ENCODE results near the gene INPP4B.

INPP4B gene

DNA sequence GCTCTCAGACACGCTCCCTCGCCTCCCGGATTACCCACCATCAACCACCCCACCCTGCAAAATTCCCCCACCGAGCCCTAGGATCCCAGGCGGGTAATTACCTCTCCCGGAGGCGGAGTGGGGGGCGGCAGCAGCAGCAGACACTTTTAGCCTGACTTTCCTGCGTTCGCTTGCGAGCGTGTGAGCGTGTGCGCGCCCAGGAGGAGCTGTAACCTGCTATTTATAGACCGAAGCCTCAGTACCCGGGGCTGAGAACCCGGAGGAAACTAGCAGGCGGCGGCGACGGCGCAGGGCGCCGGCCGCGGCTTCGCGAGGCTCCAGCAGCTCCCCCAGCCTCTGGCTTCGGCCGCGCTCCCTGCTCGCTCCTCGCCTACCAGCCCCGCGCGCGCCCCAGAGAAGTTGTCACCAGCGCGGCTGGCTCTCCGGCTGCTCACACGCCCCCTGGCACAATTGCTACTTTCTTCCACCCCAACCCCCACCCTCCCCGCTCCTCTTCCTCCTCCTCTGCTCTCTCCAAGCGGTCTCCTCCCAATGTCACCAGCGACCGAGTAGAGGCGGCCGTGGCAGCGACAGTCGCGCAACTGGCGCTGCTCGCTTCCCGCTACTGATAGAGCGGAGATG lies at the start of gene INPP4B:
INPP4B (minus strand) TSS at position 194 of the 621 bp plus-strand sequence.
- DNase-seq: no peak

DNA sequence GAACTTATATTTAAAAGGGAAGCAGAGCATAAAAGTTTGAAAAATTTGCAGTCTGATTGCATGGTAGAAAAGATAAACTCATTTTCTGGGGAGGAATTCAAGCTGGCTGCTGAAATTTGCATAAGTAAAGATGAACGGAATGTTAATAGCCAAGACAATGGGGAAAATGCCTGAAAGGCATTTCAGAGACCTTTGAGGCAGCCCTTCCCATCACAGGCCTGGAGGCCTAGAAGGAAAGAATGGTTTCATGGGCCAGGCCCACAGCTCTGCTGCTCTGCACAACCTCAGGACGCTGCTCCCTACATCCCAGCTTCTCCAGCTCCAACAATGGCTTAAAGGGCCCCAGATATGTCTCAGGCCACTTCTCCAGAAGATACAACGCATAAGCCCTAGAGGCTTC lies 46.9 kb upstream of the INPP4B start:
- no peak for DNase-seq

DNA sequence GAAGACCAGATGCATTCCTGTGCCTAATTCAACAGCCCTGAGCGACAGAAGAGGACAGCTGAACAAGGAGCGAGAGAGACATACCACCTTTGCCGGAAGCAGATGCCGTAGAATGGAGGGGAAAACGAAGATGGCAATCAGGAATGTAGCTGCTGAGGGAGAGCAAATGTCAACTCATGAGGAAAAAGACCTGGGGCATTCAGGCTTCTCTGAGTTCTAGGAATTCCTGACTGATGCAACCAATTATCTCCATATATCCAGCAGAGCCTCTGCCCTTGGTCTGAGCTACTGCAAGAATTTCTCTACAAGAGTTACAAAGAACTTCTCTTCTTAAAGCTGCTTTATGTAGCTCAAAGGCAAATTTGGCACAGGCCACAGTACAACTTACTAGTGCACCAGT lies 40.5 kb upstream of the INPP4B start:
- DNase-seq: no peak

DNA sequence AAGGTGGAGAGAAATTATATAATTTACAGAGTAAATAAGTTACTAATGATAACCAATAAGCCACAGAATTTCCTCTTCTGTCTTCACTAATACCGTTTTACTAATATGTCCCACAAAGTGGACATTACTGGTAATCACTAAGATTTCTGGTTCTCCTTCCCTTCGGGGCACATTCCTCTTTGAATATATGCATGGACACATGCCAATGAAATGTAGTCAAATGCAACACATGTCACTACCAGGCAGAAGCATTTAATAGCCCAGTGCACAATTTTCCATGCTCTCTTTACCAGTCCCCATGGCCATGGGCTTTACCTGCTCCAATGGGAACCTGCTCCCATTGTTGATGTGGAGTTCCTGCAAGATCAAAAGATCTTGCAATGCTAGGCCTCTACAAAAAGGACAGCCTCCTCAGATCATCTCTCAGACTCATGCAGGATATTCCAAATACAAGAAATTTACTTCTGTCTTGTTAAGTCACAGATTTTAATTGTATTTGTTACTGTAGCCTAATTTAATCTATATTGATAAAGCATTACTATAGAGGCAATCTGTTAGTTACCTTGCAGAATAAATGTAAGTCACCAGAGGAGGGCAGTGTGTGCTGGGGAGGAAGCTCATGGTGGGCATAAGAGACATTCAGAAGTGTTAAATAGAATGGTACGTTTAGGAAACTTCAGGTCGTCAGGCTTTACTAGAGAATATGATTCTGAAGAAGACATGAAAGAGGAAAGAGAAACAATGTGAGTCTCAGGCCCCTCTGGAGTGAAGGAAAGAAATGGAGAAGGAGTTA lies 37.1 kb upstream of the INPP4B start:
- no peak for DNase-seq

DNA sequence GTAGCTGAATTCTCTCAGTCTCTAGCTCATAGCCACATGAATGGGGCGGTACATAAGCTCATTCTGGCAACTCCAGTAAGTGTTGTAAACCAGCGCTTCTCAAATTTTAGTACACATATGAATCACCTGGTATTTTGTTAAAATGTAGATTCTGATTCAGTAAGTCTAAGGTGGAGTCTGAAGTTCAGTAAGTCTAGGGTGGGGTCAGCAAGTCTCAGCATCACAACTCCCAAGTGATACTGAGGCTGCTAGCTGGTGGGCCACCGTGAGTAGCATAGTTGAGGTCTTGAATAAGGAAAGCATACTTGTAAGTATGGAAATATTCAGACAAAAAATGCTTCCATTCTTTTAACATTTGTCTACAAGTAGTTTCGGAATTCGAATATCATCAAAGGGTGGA lies 36.1 kb upstream of the INPP4B start:
- DNase-seq: no peak

DNA sequence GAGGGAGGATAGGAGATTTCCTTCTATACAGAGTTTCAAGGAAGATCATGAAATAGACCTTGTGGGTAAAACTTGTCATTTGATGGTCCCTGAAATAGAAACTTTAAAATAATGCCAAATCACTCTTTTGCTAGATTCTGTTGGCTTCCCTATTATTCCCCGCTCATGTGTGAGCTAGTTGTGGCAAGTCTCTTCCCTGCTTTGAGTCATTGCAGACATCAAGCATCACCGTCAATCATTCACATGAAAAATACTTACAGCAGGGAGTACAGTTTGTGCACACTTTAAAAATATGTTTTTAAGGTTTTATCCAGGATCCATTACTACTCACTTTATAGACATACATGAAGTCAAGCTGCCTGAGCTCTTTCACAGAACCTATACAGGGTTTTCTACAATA lies 35.2 kb upstream of the INPP4B start:
- no peak for DNase-seq

DNA sequence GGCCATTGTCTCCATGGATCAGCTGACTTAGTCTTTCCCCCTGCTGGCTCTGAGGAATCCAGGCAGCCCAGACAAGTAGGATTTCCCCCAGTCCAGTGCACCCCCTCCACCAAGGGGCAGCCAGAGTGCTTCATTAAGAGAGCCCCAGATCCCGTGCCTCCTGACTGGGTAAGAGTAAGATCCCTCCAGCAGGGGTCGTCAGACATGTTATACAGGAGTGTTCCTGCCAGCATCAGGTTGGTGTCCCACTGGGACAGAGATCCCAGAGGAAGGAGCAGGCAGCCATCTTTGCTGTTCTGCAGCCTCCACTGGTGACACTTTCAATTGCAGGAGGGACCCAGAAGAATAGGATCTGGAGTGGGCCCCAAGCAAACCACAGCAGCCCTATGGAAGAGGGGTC lies 29.0 kb upstream of the INPP4B start:
- DNase-seq: no peak

DNA sequence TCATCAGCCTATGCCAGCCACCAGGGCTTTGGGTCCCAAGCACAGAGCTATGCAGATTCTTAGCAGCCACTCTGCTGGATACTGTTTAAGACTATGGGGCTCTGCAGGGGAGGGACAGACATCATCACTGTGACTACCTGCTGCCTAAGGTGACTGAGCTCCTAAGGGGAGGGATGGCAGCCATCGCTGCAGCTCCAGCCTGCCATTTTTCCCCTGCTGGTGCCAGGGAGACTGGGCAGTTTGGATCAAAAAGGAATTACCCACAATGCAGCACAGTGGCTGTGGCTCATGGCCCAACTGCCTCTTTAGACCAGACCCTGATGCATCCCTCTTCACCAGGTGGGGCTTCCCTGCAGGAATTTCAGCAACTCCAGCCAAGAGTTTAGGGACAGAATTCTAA lies 28.6 kb upstream of the INPP4B start:
- no peak for DNase-seq

DNA sequence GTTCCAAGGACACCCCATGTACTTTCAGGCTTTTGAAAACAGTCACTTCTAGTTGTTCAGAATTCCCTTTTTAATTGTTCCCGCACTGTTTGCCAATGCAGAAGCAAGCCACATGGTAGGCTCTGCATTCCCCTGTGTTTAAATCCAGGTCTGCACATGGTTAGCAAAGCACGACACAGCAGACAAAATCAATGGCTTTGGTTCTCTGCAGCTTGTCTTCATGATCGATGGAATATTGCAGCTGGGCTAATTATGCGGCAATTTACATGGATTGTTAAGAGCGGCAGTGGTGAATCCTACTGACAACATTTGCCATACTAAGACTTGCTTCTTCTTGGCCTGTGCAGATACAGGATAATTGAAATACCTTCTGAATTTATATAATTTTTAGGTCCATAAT lies 20.6 kb upstream of the INPP4B start:
- DNase-seq: no peak

DNA sequence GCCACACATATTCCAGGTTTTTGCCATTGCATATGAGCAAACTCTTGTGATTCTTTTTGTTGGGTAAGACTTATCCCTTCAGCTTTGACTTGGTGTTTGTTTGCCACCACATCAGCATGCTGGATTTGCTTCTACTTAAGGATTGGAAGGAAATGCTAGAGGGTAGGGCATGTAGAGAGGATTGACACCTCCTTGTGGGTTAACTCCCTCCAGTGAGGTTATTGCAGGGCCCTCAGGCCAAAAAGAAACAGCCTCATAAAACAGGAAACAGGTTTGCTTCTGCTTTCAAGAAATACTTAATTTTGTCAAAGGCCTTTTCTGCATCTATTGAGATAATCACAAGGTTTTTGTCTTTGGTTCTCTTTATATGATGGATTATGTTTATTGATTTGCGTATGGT lies 15.2 kb upstream of the INPP4B start:
- no peak for DNase-seq

DNA sequence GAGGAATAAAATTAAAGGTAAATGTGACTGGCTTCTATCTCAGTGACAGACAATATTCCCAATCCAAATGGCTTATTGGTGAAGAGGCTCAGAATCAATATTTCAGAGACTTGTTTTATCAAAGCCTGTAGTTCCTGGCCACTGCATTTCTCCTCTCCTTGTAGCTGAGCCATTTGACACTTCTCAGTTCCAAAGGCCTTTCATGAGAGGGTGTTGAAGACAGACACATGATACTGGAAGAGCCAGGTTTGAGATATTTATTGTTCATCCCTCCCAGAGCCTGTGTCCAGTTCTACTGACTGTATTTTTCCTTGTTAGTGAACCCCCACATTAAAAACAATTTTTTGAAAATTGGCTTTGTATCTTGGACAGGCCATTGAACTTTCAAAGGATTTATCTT lies 12.9 kb upstream of the INPP4B start:
- no peak for DNase-seq

DNA sequence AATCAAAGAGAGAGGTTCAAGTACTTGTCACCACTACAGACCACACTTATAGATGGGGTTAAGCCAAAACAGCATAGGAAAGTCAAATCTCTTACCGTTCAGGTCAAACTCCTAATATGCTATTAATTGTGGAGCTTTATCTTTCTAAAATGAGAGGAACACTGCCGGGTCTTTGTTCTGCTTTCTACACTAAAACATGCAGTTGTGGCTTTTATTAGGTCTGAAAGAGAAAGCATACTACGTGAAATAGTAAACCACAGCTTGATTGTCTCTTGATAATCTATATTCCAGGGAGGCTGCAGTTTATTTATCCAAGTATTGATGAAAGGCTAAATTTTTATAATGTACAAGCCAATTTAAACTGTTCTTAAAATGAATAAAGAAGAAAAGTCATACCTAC lies 12.3 kb upstream of the INPP4B start:
- DNase-seq: no peak

DNA sequence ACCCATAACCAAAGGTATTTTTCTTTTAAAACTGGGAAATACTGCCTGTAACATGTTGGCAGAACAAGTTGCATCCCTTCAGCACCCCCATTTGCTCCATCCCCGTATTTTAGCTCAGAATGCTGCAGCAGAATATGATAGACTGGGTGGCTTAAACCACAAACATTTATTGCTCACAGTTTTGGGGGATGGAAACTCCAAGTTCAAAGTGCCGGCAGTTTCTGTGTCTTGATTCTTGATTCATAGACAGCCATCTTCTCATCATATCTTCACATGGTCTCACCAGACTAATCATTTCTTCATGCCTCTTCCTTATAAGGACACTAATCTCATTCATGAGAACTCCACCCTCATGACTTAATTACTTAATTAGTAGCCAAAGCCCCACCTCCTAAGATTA lies 10.5 kb upstream of the INPP4B start:
- DNase-seq: no peak

DNA sequence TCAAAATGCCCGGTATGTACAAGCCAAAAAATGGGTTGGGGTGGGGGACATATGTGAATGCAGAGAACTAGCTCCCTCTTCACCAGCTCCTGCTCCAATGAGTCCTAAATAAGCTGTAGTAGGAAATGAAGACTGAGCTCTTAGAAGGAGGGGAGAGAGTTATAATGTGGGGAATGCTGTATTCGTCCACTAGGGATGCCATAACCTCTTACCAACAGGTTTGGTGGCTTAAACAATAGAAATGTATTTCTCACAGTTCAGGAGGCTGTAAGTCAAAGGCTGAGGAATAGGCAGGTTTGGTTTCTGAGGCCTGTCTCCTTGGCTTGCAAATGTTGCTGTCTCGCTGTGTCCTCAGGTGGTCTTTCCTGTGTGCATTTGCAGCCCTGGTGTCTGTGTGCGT lies 4.4 kb upstream of the INPP4B start:
- no peak for DNase-seq

DNA sequence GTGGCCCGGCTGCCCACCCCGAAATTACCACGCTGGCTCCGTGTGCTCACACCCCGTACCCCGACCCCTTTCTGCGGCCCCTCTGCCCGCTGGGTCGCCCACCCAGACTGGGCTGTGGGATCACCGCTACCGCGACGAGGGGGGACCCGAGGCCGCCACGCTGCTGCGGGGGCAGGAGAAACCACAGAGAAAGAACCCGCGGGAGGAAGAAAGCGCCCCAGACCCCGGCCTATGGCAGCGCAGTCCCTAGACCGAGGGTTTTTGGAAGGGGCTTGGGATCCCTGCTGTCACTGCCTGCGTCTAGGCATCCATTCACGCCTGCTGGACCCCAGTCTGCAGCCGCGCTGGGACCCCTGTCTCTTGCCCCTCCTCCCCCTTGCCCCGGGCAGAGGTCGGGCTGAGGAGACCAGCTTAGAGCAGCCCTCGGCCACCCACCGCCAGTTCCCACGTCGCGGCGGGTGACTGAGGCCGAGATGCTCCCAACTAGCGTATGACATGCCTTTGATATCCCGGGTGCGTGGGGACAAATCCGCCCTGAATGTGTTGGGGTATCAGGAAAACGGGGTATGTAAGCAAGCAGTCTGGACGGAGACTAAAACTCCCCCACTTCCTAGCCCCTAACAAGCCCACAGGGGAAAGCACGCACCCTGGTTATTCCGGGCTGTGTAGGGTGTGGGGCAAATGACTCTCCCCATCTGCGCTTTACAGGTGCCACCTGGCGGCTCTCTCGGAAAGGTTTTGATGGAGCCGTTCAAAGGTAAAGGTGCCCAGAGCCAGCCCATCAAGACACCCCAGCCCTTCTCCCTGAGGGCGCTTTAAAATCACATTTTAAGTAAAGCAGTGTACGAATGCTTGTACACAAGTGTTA lies 862 bp upstream of the INPP4B start:
- DNase-seq: no peak

DNA sequence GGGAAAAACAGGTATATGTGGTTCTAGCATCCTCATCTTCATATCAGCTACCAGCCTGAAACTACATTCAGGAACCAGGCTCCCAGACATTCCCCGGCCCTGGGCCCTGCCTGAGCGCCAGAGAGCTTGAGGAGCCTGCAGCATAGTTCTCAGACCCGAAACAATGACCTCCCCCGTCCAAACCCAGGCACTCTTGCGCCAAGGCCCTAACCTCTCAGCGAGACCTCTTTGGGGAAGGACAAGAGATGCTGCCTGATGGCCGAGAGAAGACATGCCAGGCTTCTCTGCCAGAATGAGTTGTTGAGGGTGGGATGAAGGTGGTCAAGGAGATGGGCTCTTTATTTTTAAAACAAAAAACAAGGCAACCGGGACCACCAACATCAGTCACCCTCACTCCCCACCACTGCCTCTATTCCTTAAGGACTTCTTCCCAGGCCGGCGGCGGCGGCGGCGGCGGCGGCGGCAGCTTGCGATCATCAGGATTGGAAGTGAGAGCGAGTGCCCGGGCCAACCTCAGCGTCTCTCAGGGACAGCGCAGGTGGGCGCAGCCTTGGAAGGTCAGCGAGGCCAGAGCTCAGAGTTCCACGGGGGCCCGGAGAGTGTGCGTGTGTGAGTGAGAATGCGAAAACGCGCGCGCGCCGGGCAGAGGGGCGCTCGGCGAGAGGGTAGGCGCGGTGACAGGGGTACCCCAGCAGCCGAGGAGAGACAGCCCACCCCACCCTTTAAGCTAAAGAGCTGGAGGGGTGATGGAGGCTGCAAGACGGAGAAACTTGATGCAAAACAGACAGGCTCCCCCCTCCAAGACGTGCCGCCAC lies 601 bp downstream of the INPP4B start:
- no peak for DNase-seq

DNA sequence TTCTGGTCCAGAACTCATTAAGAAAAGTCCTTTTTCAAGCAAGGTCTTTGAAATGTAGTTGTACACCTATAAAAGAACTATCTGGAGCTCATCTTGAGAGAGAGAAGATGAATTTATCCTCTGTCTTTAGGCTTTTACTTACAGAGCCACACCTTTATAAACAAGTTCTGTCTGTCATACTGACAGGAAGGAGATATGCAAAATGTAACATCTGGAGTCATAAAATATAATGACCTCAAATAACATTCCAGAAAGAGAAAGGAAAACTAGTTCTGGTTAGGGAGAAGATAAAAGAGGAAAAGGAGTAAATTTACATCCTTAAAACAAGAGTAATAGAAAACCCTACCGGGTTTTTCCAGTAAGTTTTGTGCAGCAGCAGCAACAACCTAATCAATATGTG lies 1.3 kb downstream of the INPP4B start:
- DNase-seq: no peak

DNA sequence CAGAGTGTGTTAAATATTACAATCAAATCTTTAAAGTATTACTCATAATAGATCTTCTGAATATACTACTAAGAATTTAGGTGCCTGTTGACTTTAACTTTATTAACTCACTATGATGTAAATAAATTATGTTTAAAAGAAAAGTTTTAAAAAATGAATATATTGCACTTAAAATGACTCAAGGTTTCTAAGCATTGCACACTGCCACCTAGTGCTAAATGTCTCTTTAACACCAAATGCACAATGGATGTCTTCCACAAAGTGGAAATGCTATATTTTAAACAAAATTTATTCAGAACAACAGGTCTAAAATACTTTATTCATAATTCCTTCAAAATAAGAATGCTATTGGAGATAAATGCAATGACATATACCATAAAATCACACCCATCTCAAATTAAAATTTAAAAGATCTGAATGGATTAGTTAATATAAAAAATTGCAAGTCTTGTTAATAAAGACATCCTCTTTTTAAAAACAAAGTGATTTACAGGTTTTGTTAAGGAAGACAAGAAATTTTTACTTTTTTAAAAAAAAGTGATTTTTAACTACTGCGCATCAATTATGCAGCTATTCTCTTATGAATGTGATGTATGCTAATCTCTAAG lies 5.5 kb downstream of the INPP4B start:
- no peak for DNase-seq

DNA sequence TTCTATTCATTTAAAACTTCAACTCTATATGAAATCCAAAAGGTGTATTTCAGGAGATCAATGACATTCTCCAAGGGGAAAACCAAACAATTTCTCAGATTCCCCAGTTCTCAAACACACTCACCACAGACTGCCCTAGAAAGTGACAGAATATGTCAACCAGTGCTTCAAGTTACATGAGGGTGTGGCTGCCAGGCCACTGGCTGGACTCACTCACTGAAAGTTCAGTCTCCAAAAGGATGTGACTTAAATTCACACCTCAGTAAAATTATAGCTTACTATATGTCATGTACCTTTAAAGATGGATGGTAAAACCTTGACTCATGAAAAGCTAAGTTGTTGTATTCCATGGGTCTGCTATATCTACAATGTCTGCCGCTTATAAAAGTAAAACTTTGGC lies 7.3 kb downstream of the INPP4B start:
- DNase-seq: no peak

DNA sequence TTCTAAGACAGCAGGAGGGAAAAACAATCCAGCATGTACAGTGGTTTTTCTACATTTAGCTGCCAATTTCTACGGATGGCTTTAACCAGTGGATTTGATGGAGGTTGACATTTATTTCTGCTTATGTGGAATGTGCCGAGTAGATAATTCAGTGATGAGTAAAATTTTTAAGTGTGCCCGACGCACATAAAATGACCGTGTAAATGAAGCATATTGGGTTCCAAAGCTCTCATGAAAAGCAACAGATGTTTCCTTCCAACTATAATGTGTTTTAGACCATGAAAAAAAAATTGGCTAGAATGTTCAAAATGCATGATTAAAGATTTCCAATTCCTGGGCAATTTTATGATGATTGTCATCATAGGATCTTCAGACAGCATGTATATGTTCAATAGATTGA lies 14.1 kb downstream of the INPP4B start:
- no peak for DNase-seq

DNA sequence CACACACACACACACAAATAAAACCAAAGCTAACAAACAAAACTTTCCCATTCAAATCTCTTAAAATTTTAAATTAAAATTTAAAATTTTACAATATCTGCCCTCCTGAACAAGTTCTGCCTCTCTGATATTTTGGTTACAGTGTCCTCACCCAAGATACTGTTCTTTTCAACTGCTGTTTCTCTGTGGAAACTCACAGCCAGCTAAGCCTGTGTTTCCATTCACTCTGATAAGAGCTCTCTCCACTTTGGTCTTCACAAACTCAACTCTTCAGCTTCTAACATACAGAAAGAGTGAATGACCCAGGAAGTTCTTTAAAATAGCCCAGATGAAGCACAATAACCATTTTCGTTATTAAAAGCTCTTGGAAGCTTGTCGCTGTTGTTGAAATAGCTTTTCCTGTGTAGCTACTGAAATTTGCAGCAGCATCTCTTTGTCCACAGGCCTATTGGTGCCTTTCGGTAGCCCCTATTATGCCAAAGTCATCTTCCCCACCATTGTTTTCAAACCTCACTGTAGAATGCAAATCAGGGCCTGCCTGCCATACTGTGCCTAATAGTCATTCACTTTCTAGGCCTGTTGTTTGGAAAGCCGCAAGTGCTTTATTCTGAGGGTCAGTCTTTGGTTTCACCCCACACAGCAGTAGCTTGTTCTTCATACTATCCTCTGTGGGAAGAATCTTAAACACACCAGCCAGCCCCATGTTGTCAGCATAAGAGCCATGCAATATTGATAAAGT lies 19.4 kb downstream of the INPP4B start:
- DNase-seq: no peak

DNA sequence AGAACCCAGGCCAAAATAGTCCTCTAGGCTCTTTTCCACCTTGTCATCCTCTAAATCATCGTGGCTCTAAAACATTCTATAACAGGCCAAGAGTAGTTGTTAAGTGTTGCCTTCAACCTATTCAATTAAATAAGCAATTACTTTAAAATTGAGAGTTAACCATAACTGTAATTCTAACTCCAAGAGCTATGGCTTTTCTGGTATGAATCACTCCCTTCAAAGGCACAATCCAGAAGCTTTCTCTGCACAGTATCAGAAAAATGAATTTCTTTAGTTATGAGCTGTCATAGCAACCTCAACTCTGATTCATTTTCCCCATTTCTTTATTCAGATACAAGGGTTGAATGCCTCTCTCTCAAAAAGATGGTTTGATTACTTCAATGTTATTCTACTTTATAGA lies 21.7 kb downstream of the INPP4B start:
- no peak for DNase-seq

Data from NCI-H1417 treated with DMSO at 0.1 percent for 48 hours (cell line).